Measurements from ENCODE around the gene EXO5. TPM values are rescaled to one million over a fixed set of nuclear protein-coding genes. Genes with fewer than 3 reads are reported as not detected.

EXO5 gene
- total RNA-seq, 1 experiment from 2014 or later = 0.57 TPM

GRCh38 chr1:40477678-40478053, 30.9 kb upstream of the EXO5 start:
- TF ChIP-seq CTCF (IDR thresholded peaks at IDR 0.05 in 2 of 3, conservative IDR thresholded peaks at IDR 0.05 in 1 of 3; ENCODE audit: borderline replicate concordance in 1 of 3, insufficient read depth in 1 of 3, low read depth in 2 of 3, low read length in 2 of 3) = no peak
- no peak for TF ChIP-seq SRF (IDR thresholded peaks at IDR 0.05; ENCODE audit: low read depth)
- TF ChIP-seq POLR2A (IDR thresholded peaks at IDR 0.05; ENCODE audit: borderline replicate concordance, extremely low read depth, insufficient read depth, insufficient read length) = no peak
- TF ChIP-seq ATF3 (IDR thresholded peaks at IDR 0.05) = no peak
- no peak for TF ChIP-seq JUND (IDR thresholded peaks at IDR 0.05)
- TF ChIP-seq REST (IDR thresholded peaks at IDR 0.05; ENCODE audit: low read depth) = no peak
- no peak for TF ChIP-seq EZH2phosphoT487 (IDR thresholded peaks at IDR 0.05; ENCODE audit: borderline replicate concordance)
- TF ChIP-seq CEBPB (IDR thresholded peaks at IDR 0.05; ENCODE audit: low read depth) = no peak
- H4K20me1 ChIP-seq (ENCODE audit: insufficient read depth) = no peaks in the 10 kb centered on the region
- ChIA-PET POLR2A (no interaction called here), CTCF (no interaction called here), RAD21 (ENCODE audit: low non-redundant PET in 1 of 2, low total read pairs in 2 of 2, uncharacterized antibody in 2 of 2, unreplicated experiment in 2 of 2) (no interaction called here)
- no peak for DNase-seq (ENCODE audit: low read depth, low spot score)
- H3K9me2 ChIP-seq (ENCODE audit: insufficient read depth) = no peaks in the 10 kb centered on the region
- no peaks in the 10 kb centered on the region for H3K36me3 ChIP-seq (ENCODE audit: control insufficient read depth in 1 of 2, insufficient read depth in 2 of 2, low read length in 2 of 2)
- no peak overlapping the region for H3K9ac ChIP-seq (ENCODE audit: low read length)
- no peaks in the 10 kb centered on the region for H3K27me3 ChIP-seq (ENCODE audit: insufficient read depth, low read length)
- peaks cover 3 to 22% of the 10 kb centered on the region in 2 experiments; a peak in 2 of 4 replicates for H3K9me3 ChIP-seq (ENCODE audit: control insufficient read depth in 1 of 2, insufficient read depth in 1 of 2, low read depth in 1 of 2, low read length in 2 of 2)
- no peak overlapping the region for H3K4me3 ChIP-seq (replicated peaks in 1 of 2; ENCODE audit: low read depth in 1 of 2, low read length in 2 of 2)
- no peak for ATAC-seq
- no peaks in the 10 kb centered on the region for H3K4me1 ChIP-seq (ENCODE audit: control insufficient read depth in 1 of 2, insufficient read depth in 2 of 2, low read length in 2 of 2)
- H3K27ac ChIP-seq (ENCODE audit: low read depth, low read length) = no peak overlapping the region
- intact Hi-C loops (cut with micrococcal nuclease) = loop anchor here (2.0 kb wide), 1 partner anchor 37 kb away; no protein-coding TSS in a partner anchor
- no peak overlapping the region for H3K4me2 ChIP-seq (ENCODE audit: low read length)
- H2AFZ ChIP-seq (ENCODE audit: low read depth, low read length, poor library complexity, severe bottlenecking) = no peak overlapping the region
- no peaks in the 10 kb centered on the region for H3K79me2 ChIP-seq (ENCODE audit: insufficient read depth, low read length)
- BruUV-seq (replicated peaks) = no TSS peak

Data from HCT116 (cell line).